Astrocyte (in vitro differentiated cells and primary cell): ENCODE measurements around the gene SNTB2.

ENCODE experiments used
- CTCF ChIP-seq: IDR thresholded peaks from 2 replicates; pipeline ENCODE4 v1.5.1; 2011; ENCODE audit warnings: low read depth, mild to moderate bottlenecking, inconsistent platforms, low read length, moderate library complexity; ENCODE audit not compliant: insufficient read depth
- EZH2 ChIP-seq: IDR thresholded peaks from 2 replicates; pipeline ENCODE4 v1.6.1; 2012; ENCODE audit warnings: mild to moderate bottlenecking, low read length, inconsistent platforms; ENCODE audit not compliant: insufficient read depth

- TF ChIP-seq CTCF (no peak), EZH2 (no peak)
These were observed 3.6 kb downstream of the SNTB2 start for GRCh38 chr16:69190598-69190997.
